Endothelial cell of umbilical vein (primary cell): ENCODE data around the gene ECT2. TPM values are rescaled to one million over a fixed set of nuclear protein-coding genes. Genes with fewer than 3 reads are reported as not detected.

Experiments used
- BruUV-seq: library from RNA; stranded (reverse); fragments of 400-500 nt; replicated peaks from 2 replicates; lab custom pipeline; 2021; lab: Mats Ljungman, UMichigan
- CTCF ChIA-PET: fragments of 300-600, 350-600 bp; sonication (Branson Sonifier 250); formaldehyde crosslinking; loops from one replicate; lab custom pipeline; 2021; ENCODE audit warnings: antibody characterized with exemption, inconsistent platforms; lab: Charles Lee
- POLR2A ChIA-PET: fragments of 300-600, 350-600 bp; sonication (Branson Sonifier 250); formaldehyde crosslinking; loops from one replicate; lab custom pipeline; 2021; ENCODE audit warnings: antibody characterized with exemption, inconsistent platforms; lab: Charles Lee
- DNase-seq: peaks from one replicate; pipeline ENCODE4 v3.0.0-alpha.2; 2011; ENCODE audit warnings: low read depth, low spot score
- FAIRE-seq: peaks from 2 replicates; lab custom pipeline; 2011; peaks lifted over from hg19 to GRCh38; lab: Jason Lieb, UNC
- H2AFZ ChIP-seq: 2 replicates; pipeline ENCODE4 v1.6.0; 2012; ENCODE audit warnings: low read depth, low read length, control low read depth, inconsistent platforms
- H3K27ac ChIP-seq: 2 replicates; pipeline ENCODE4 v1.5.1; 2011; ENCODE audit warnings: low read depth, mild to moderate bottlenecking, control low read depth, low read length, moderate library complexity; ENCODE audit not compliant: insufficient read depth
- H3K27me3 ChIP-seq, 2 experiments: 2 replicates each; pipeline versions ENCODE4 v1.6.0 to v1.6.1; 2011; ENCODE audit warnings: low read length in 2 of 2, mixed read lengths in 1 of 2; ENCODE audit not compliant: control insufficient read depth in 2 of 2, insufficient read depth in 2 of 2
- H3K36me3 ChIP-seq, 2 experiments: 2 replicates in 1 of 2; 3 replicates in 1 of 2; pipeline ENCODE4 v1.5.1; 2011; ENCODE audit warnings: low read length in 2 of 2, mild to moderate bottlenecking in 1 of 2, moderate library complexity in 1 of 2; ENCODE audit not compliant: control insufficient read depth in 2 of 2, insufficient read depth in 2 of 2; ENCODE audit errors: extremely low read depth in 1 of 2
- H3K4me1 ChIP-seq: 3 replicates; pipeline ENCODE4 v1.5.1; 2011; ENCODE audit warnings: mild to moderate bottlenecking, low read length; ENCODE audit not compliant: control insufficient read depth, insufficient read depth; ENCODE audit errors: extremely low read depth
- H3K4me2 ChIP-seq: 2 replicates; pipeline ENCODE4 v1.6.1; 2011; ENCODE audit warnings: low read length, control low read depth, mixed read lengths; ENCODE audit not compliant: insufficient read depth
- H3K4me3 ChIP-seq, 3 experiments: fragments of 200-600 bp in 1 of 3; sonication (generic), shearing (Covaris generic) in 1 of 3; replicated peaks in 1 of 3; 2 replicates each; pipeline ENCODE4 v1.5.1; 2011 to 2016; ENCODE audit warnings: control low read depth in 3 of 3, low read length in 3 of 3, mild to moderate bottlenecking in 2 of 3, inconsistent platforms in 1 of 3, low read depth in 1 of 3, moderate library complexity in 1 of 3; ENCODE audit not compliant: insufficient read depth in 1 of 3
- H3K79me2 ChIP-seq: 2 replicates; pipeline ENCODE4 v1.6.0; 2012; ENCODE audit warnings: low read length, inconsistent platforms; ENCODE audit not compliant: control insufficient read depth, insufficient read depth
- H3K9ac ChIP-seq: replicated peaks from 2 replicates; pipeline ENCODE3; 2011; ENCODE audit warnings: low read length, control low read depth; ENCODE audit not compliant: insufficient read depth; ENCODE audit errors: extremely low read depth
- H3K9me1 ChIP-seq: replicated peaks from 3 replicates; pipeline ENCODE4 v1.6.0; 2011; ENCODE audit warnings: mild to moderate bottlenecking, low read length; ENCODE audit not compliant: control insufficient read depth, insufficient read depth; ENCODE audit errors: extremely low read depth
- H3K9me3 ChIP-seq: replicated peaks from 2 replicates; pipeline ENCODE4 v1.5.1; 2012; ENCODE audit warnings: low read length, inconsistent platforms; ENCODE audit not compliant: control insufficient read depth, insufficient read depth
- H4K20me1 ChIP-seq: replicated peaks from 2 replicates; pipeline ENCODE3; 2011; ENCODE audit warnings: mild to moderate bottlenecking, low read length; ENCODE audit not compliant: control insufficient read depth, insufficient read depth; ENCODE audit errors: extremely low read depth
- CTCF ChIP-seq, 2 donors: IDR thresholded peaks; 1 replicate in 1 of 2; 2 replicates in 1 of 2; pipeline ENCODE4 v1.5.1; 2011; ENCODE audit warnings: low read length in 2 of 2, mild to moderate bottlenecking in 2 of 2, moderate library complexity in 2 of 2, control low read depth in 1 of 2, inconsistent platforms in 1 of 2, low read depth in 1 of 2; ENCODE audit not compliant: insufficient read depth in 1 of 2; ENCODE audit errors: extremely low read depth in 1 of 2
- EZH2 ChIP-seq: IDR thresholded peaks from 2 replicates; pipeline ENCODE4 v1.6.1; 2012; ENCODE audit warnings: borderline replicate concordance, low read depth, mild to moderate bottlenecking, moderate library complexity, low read length, inconsistent platforms; ENCODE audit not compliant: severe bottlenecking
- GATA2 ChIP-seq: IDR thresholded peaks from 2 replicates; pipeline ENCODE4 v1.7.0; 2011; ENCODE audit warnings: low read depth, mild to moderate bottlenecking, moderate library complexity, mixed read lengths, low read length; ENCODE audit not compliant: insufficient read length, insufficient read depth
- JUN ChIP-seq: IDR thresholded peaks from 2 replicates; pipeline ENCODE4 v1.6.1; 2011; ENCODE audit warnings: borderline replicate concordance, low read depth; ENCODE audit not compliant: insufficient read length, insufficient read depth
- MYC ChIP-seq: IDR thresholded peaks from one replicate; pipeline ENCODE4 v1.6.1; 2011; ENCODE audit warnings: mild to moderate bottlenecking, low read depth, low read length
- POLR2A ChIP-seq: IDR thresholded peaks from 2 replicates; pipeline ENCODE4 v1.6.1; 2012; ENCODE audit warnings: low read depth, mild to moderate bottlenecking, control low read depth, low read length
- POLR2AphosphoS5 ChIP-seq: IDR thresholded peaks from 2 replicates; pipeline ENCODE4 v1.6.1; 2012; ENCODE audit warnings: low read depth, mild to moderate bottlenecking, control low read depth, low read length, moderate library complexity; ENCODE audit not compliant: insufficient read depth
- dilution Hi-C: fragments of 300-500 bp; cut with MboI; formaldehyde crosslinking; loops from one replicate; pipeline ENCODE4 v1.15.0; 2019; ENCODE audit warnings: low sequenced_read_pairs; ENCODE audit not compliant: extremely low pct_ligation_motif_present
- intact Hi-C: fragments of 100-400 bp; cut with micrococcal nuclease; formaldehyde crosslinking; loops from one replicate; pipeline ENCODE4 v1.10.0; 2022
- polyA plus RNA-seq, 4 experiments: library from polyadenylated mRNA; depleted of rRNA in 3 of 4; stranded (reverse) in 3 of 4; unstranded in 1 of 4; fragments of >200 nt; gene quantifications; 2 replicates each; pipeline versions ENCODE4 v1.2.1 to v1.2.3, GENCODE V29; 2011 to 2012; ENCODE audit warnings: missing spikeins in 1 of 4
- total RNA-seq: library from RNA; stranded (reverse); gene quantifications from 2 replicates; pipeline ENCODE4 v1.2.3, GENCODE V29; 2021
- TF ChIP-seq, protein P1 (sequence below): IDR thresholded peaks from 2 replicates; pipeline ENCODE4 v1.6.1; 2011; ENCODE audit not compliant: insufficient read depth, insufficient read length

Gene ECT2
- total and polyA plus RNA-seq, 2 donors (not counting 3 experiments of a cell fraction or from before 2014, with no cell fraction given), result 10.3 to 47.5 TPM

- Histone ChIP-seq H3K9me1 (no peaks in the 10 kb centered on the region), H3K9me3 (no peaks in the 10 kb centered on the region), H3K27ac (no peak overlapping the region), H3K4me3 (no peak overlapping the region), H3K27me3 (no peaks in the 10 kb centered on the region), H3K4me1 (peaks cover 7% of the 10 kb centered on the region), H3K9ac (no peak overlapping the region), H2AFZ (no peak overlapping the region), H3K36me3 (peaks cover 1 to 10% of the 10 kb centered on the region in 2 experiments), H3K79me2 (no peaks in the 10 kb centered on the region), H3K4me2 (no peak overlapping the region), H4K20me1 (no peaks in the 10 kb centered on the region)
- no peak for FAIRE-seq
- DNase-seq, result peak; percentile 38
- TF ChIP-seq POLR2AphosphoS5, result no peak
- TF ChIP-seq EZH2, result no peak
- TF ChIP-seq, protein P1, sequence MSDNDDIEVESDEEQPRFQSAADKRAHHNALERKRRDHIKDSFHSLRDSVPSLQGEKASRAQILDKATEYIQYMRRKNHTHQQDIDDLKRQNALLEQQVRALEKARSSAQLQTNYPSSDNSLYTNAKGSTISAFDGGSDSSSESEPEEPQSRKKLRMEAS, result no peak
- TF ChIP-seq CTCF (IDR thresholded peaks at IDR 0.05; ENCODE audit: extremely low read depth in 1 of 2, insufficient read depth in 1 of 2, low read depth in 1 of 2, low read length in 2 of 2), result no peak
- TF ChIP-seq MYC, result no peak
- no peak for TF ChIP-seq GATA2
- no peak for TF ChIP-seq POLR2A
- TF ChIP-seq JUN, result no peak
- ChIA-PET CTCF (interaction anchor here (1.3 to 1.7 kb wide), 2 partner anchors 12 to 17 kb away, joined by 3 to 4 read pairs; no protein-coding TSS in a partner anchor), POLR2A (no interaction called here)
- BruUV-seq, result no TSS peak
- dilution Hi-C loops, result no loop called here
- intact Hi-C loops, result no loop called here
Observed at GRCh38 chr3:172787746-172788145, 37.2 kb downstream of the ECT2 start.
